ENCODE measurements around the gene RNF151. TPM values are rescaled to one million over a fixed set of nuclear protein-coding genes. Genes with fewer than 3 reads are reported as not detected.
"Not testable (repeated sequence)": the region's sequence is repeated elsewhere in the genome, so short reads cannot be mapped to it uniquely, and the experiment has no call there.

RNF151 gene
- total RNA-seq, 1 donor from 2014 or later: not detected

GRCh38 chr16:1947369-1947670 lies 19.3 kb upstream of the RNF151 start:
- peaks cover 3% of the 10 kb centered on the region for H3K9me3 Mint-ChIP-seq (ENCODE audit: unreplicated experiment)
- TF ChIP-seq, protein P1, sequence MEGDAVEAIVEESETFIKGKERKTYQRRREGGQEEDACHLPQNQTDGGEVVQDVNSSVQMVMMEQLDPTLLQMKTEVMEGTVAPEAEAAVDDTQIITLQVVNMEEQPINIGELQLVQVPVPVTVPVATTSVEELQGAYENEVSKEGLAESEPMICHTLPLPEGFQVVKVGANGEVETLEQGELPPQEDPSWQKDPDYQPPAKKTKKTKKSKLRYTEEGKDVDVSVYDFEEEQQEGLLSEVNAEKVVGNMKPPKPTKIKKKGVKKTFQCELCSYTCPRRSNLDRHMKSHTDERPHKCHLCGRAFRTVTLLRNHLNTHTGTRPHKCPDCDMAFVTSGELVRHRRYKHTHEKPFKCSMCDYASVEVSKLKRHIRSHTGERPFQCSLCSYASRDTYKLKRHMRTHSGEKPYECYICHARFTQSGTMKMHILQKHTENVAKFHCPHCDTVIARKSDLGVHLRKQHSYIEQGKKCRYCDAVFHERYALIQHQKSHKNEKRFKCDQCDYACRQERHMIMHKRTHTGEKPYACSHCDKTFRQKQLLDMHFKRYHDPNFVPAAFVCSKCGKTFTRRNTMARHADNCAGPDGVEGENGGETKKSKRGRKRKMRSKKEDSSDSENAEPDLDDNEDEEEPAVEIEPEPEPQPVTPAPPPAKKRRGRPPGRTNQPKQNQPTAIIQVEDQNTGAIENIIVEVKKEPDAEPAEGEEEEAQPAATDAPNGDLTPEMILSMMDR (IDR thresholded peaks at IDR 0.05; ENCODE audit: partially characterized antibody, unreplicated experiment): no peak
- no peaks in the 10 kb centered on the region for H3K36me3 Mint-ChIP-seq (ENCODE audit: unreplicated experiment)
- DNase-seq: no peak
- H3K4me3 Mint-ChIP-seq (ENCODE audit: unreplicated experiment): no peak overlapping the region
- H3K27ac Mint-ChIP-seq (ENCODE audit: unreplicated experiment): no peak overlapping the region
- H3K4me1 Mint-ChIP-seq (ENCODE audit: low read depth, unreplicated experiment): peaks cover 2% of the 10 kb centered on the region
- H3K27me3 Mint-ChIP-seq (ENCODE audit: unreplicated experiment): peaks cover 3% of the 10 kb centered on the region

GRCh38 chr16:1949507-1949906 lies 17.1 kb upstream of the RNF151 start:
- Mint-ChIP-seq H3K4me3 (ENCODE audit: unreplicated experiment) (no peak overlapping the region), H3K27ac (ENCODE audit: unreplicated experiment) (no peak overlapping the region), H3K9me3 (ENCODE audit: unreplicated experiment) (peaks cover 3% of the 10 kb centered on the region), H3K27me3 (ENCODE audit: unreplicated experiment) (peaks cover 5% of the 10 kb centered on the region), H3K4me1 (ENCODE audit: low read depth, unreplicated experiment) (peaks cover 2% of the 10 kb centered on the region), H3K36me3 (ENCODE audit: unreplicated experiment) (no peaks in the 10 kb centered on the region)
- DNase-seq: no peak
- TF ChIP-seq, protein P1 (IDR thresholded peaks at IDR 0.05; ENCODE audit: partially characterized antibody, unreplicated experiment): no peak

- Mint-ChIP-seq H3K9me3 (ENCODE audit: unreplicated experiment) (peaks cover 3% of the 10 kb centered on the region), H3K4me1 (ENCODE audit: low read depth, unreplicated experiment) (peaks cover 2% of the 10 kb centered on the region), H3K4me3 (ENCODE audit: unreplicated experiment) (no peak overlapping the region), H3K36me3 (ENCODE audit: unreplicated experiment) (no peaks in the 10 kb centered on the region), H3K27ac (ENCODE audit: unreplicated experiment) (no peak overlapping the region), H3K27me3 (ENCODE audit: unreplicated experiment) (peaks cover 5% of the 10 kb centered on the region)
- DNase-seq: no peak
- TF ChIP-seq, protein P1 (IDR thresholded peaks at IDR 0.05; ENCODE audit: partially characterized antibody, unreplicated experiment): no peak
These were observed 16.6 kb upstream of the RNF151 start for GRCh38 chr16:1950047-1950446.

DNA sequence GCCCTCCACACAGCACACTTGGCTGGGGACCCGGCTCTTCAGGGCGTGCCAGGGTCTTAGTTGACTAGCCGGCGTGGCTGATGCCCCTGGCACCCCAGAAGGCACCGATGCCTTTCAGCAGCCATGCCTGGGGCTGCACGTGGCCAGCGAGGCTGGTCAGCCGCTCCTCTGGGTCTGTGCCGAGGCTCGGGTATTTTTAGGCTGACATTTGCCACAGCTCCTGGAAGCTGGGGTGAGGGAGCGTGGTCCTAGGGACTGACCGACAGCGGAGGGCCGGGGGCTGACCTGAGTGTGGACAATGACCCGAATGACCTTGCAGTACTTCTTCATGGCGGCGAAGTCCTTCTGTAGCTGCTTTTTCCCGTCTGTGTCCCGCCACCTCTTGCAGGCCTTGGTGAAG lies 16.1 kb upstream of the RNF151 start:
- TF ChIP-seq, protein P1 (IDR thresholded peaks at IDR 0.05; ENCODE audit: partially characterized antibody, unreplicated experiment): no peak
- Mint-ChIP-seq H3K36me3 (ENCODE audit: unreplicated experiment) (no peaks in the 10 kb centered on the region), H3K27ac (ENCODE audit: unreplicated experiment) (no peak overlapping the region), H3K9me3 (ENCODE audit: unreplicated experiment) (peaks cover 3% of the 10 kb centered on the region), H3K4me3 (ENCODE audit: unreplicated experiment) (no peak overlapping the region), H3K4me1 (ENCODE audit: low read depth, unreplicated experiment) (peaks cover 2% of the 10 kb centered on the region), H3K27me3 (ENCODE audit: unreplicated experiment) (peaks cover 5% of the 10 kb centered on the region)
- DNase-seq: no peak

- Mint-ChIP-seq H3K27me3 (ENCODE audit: unreplicated experiment) (peaks cover 2% of the 10 kb centered on the region), H3K4me3 (ENCODE audit: unreplicated experiment) (no peak overlapping the region), H3K4me1 (ENCODE audit: low read depth, unreplicated experiment) (peaks cover 2% of the 10 kb centered on the region), H3K9me3 (ENCODE audit: unreplicated experiment) (peaks cover 3% of the 10 kb centered on the region), H3K27ac (ENCODE audit: unreplicated experiment) (no peak overlapping the region), H3K36me3 (ENCODE audit: unreplicated experiment) (no peaks in the 10 kb centered on the region)
- TF ChIP-seq, protein P1 (IDR thresholded peaks at IDR 0.05; ENCODE audit: partially characterized antibody, unreplicated experiment): no peak
- no peak for DNase-seq
These were observed 12.9 kb upstream of the RNF151 start for GRCh38 chr16:1953734-1954133.

- not testable (repeated sequence) for H3K36me3 Mint-ChIP-seq (ENCODE audit: unreplicated experiment); H3K4me3 Mint-ChIP-seq (ENCODE audit: unreplicated experiment); H3K27me3 Mint-ChIP-seq (ENCODE audit: unreplicated experiment); DNase-seq; H3K27ac Mint-ChIP-seq (ENCODE audit: unreplicated experiment)
- Mint-ChIP-seq H3K9me3 (ENCODE audit: unreplicated experiment) (peaks cover 12% of the 10 kb centered on the region), H3K4me1 (ENCODE audit: low read depth, unreplicated experiment) (peaks cover 11% of the 10 kb centered on the region)
These were observed 9.1 kb upstream of the RNF151 start for GRCh38 chr16:1957434-1958142.

DNA sequence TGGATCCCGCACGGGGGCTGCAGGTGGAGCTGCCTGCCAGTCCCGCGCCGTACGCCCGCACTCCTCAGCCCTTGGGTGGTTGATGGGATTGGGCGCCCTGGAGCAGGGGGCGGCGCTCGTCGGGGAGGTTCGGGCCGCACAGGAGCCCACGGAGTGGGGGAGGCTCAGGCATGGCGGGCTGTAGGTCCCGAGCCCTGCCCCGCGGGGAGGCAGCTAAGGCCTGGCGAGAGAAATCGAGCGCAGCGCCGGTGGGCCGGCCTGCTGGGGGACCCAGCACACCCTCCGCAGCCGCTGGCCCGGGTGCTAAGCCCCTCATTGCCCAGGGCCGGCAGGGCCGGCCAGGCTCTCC lies 8.5 kb upstream of the RNF151 start:
- not testable (repeated sequence) for H3K27ac Mint-ChIP-seq (ENCODE audit: unreplicated experiment); H3K36me3 Mint-ChIP-seq (ENCODE audit: unreplicated experiment); DNase-seq; H3K4me3 Mint-ChIP-seq (ENCODE audit: unreplicated experiment); H3K27me3 Mint-ChIP-seq (ENCODE audit: unreplicated experiment)
- H3K9me3 Mint-ChIP-seq (ENCODE audit: unreplicated experiment): peaks cover 12% of the 10 kb centered on the region
- H3K4me1 Mint-ChIP-seq (ENCODE audit: low read depth, unreplicated experiment): peaks cover 13% of the 10 kb centered on the region
